Measurements from ENCODE around the gene SLC26A2.

- no peak for TF ChIP-seq POLR2A (IDR thresholded peaks at IDR 0.05)
- TF ChIP-seq, protein P1, sequence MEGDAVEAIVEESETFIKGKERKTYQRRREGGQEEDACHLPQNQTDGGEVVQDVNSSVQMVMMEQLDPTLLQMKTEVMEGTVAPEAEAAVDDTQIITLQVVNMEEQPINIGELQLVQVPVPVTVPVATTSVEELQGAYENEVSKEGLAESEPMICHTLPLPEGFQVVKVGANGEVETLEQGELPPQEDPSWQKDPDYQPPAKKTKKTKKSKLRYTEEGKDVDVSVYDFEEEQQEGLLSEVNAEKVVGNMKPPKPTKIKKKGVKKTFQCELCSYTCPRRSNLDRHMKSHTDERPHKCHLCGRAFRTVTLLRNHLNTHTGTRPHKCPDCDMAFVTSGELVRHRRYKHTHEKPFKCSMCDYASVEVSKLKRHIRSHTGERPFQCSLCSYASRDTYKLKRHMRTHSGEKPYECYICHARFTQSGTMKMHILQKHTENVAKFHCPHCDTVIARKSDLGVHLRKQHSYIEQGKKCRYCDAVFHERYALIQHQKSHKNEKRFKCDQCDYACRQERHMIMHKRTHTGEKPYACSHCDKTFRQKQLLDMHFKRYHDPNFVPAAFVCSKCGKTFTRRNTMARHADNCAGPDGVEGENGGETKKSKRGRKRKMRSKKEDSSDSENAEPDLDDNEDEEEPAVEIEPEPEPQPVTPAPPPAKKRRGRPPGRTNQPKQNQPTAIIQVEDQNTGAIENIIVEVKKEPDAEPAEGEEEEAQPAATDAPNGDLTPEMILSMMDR (IDR thresholded peaks at IDR 0.05 in 4 of 5, conservative IDR thresholded peaks at IDR 0.05 in 1 of 5) = no peak
Measured at GRCh38 chr5:149953436-149954121, 7.0 kb upstream of the SLC26A2 start.
